GM21367 (cell line): ENCODE results near the gene SERP1.

Experiments used
- ATAC-seq: cut with Tn5 transposase; IDR thresholded peaks from one replicate; pipeline ENCODE4 v1.9.1; 2021; ENCODE audit not compliant: unreplicated experiment

SERP1 gene

GRCh38 chr3:150494411-150494977, 51.8 kb downstream of the SERP1 start:
- ATAC-seq, result no peak
